ENCODE measurements around the gene SLC17A8.
"Not testable (repeated sequence)": the region's sequence is repeated elsewhere in the genome, so short reads cannot be mapped to it uniquely, and the experiment has no call there.

SLC17A8 gene

GRCh38 chr12:100356644-100357223 is at the start of gene SLC17A8:
Gene SLC17A8 (plus strand): TSS chr12:100357074. CDS start chr12:100357392, 318 bp downstream.
- no peak for DNase-seq

GRCh38 chr12:100308138-100308537 is 48.7 kb upstream of the SLC17A8 start:
- not testable (repeated sequence) for DNase-seq

- DNase-seq: no peak
These were observed 45.6 kb upstream of the SLC17A8 start for GRCh38 chr12:100311317-100311716.

GRCh38 chr12:100317371-100317770 is 39.5 kb upstream of the SLC17A8 start:
- no peak for DNase-seq

GRCh38 chr12:100324498-100324897 is 32.4 kb upstream of the SLC17A8 start:
- no peak for DNase-seq

- DNase-seq: no peak
These were observed 30.7 kb upstream of the SLC17A8 start for GRCh38 chr12:100326208-100326607.

GRCh38 chr12:100329800-100330199 is 27.1 kb upstream of the SLC17A8 start:
- no peak for DNase-seq

- no peak for DNase-seq
These were observed 25.0 kb upstream of the SLC17A8 start for GRCh38 chr12:100331871-100332270.

- DNase-seq: no peak
These were observed 24.0 kb upstream of the SLC17A8 start for GRCh38 chr12:100332852-100333251.

- no peak for DNase-seq
These were observed 19.6 kb upstream of the SLC17A8 start for GRCh38 chr12:100337299-100337698.

GRCh38 chr12:100337727-100338126 is 19.1 kb upstream of the SLC17A8 start:
- no peak for DNase-seq

GRCh38 chr12:100339071-100339470 is 17.8 kb upstream of the SLC17A8 start:
- DNase-seq: no peak

- not testable (repeated sequence) for DNase-seq
These were observed 14.0 kb upstream of the SLC17A8 start for GRCh38 chr12:100342897-100343296.

- not testable (repeated sequence) for DNase-seq
These were observed 12.5 kb upstream of the SLC17A8 start for GRCh38 chr12:100344351-100344750.

GRCh38 chr12:100345020-100345767 is 11.7 kb upstream of the SLC17A8 start:
- no peak for DNase-seq

- no peak for DNase-seq
These were observed 10.2 kb upstream of the SLC17A8 start for GRCh38 chr12:100346660-100347059.

GRCh38 chr12:100348657-100349454 is 8.0 kb upstream of the SLC17A8 start:
- peak; percentile 28 for DNase-seq

GRCh38 chr12:100359248-100359647 is 2.4 kb downstream of the SLC17A8 start:
- no peak for DNase-seq

GRCh38 chr12:100359822-100360221 is 2.9 kb downstream of the SLC17A8 start:
- DNase-seq: peak; percentile 52

GRCh38 chr12:100360450-100360849 is 3.6 kb downstream of the SLC17A8 start:
- no peak for DNase-seq

GRCh38 chr12:100364324-100364723 is 7.5 kb downstream of the SLC17A8 start:
- DNase-seq: no peak

GRCh38 chr12:100365411-100365810 is 8.5 kb downstream of the SLC17A8 start:
- DNase-seq: no peak

GRCh38 chr12:100368066-100368465 is 11.2 kb downstream of the SLC17A8 start:
- no peak for DNase-seq

- DNase-seq: no peak
These were observed 14.3 kb downstream of the SLC17A8 start for GRCh38 chr12:100371146-100371545.
